PC-3 (cell line): ENCODE results near the gene PHF19.

Source experiments
- CTCF ChIP-seq: fragments of 300-600 bp; sonication (generic); conservative IDR thresholded peaks from 2 replicates; pipeline ENCODE4 v1.5.1; 2017; ENCODE audit warnings: antibody characterized with exemption, low read depth, mild to moderate bottlenecking, low read length
- EZH2 ChIP-seq: fragments of 300-600 bp; sonication (generic); IDR thresholded peaks from one replicate; pipeline ENCODE4 v1.6.1; 2017; ENCODE audit warnings: antibody characterized with exemption, mild to moderate bottlenecking, low read length; ENCODE audit not compliant: unreplicated experiment
- EZH2phosphoT487 ChIP-seq: fragments of 300-600 bp; sonication (generic); IDR thresholded peaks from 2 replicates; pipeline ENCODE4 v1.6.1; 2018; ENCODE audit warnings: mild to moderate bottlenecking, antibody characterized with exemption, low read length, borderline replicate concordance

- TF ChIP-seq CTCF (no peak), EZH2phosphoT487 (no peak), EZH2 (no peak)
Measured at GRCh38 chr9:120902569-120903535, 25.9 kb upstream of the PHF19 start.
